HCT116 (cell line): ENCODE data around the gene AHI1. TPM values are rescaled to one million over a fixed set of nuclear protein-coding genes. Genes with fewer than 3 reads are reported as not detected.

Source experiments
- ATAC-seq: fragments of 200-7000 bp; cut with Tn5 transposase; 2 replicates; pipeline ENCODE4 v1.9.1; 2020; ENCODE audit warnings: mild to moderate bottlenecking, moderate library complexity
- BruUV-seq: library from RNA; stranded (reverse); fragments of 400-500 nt; replicated peaks from 2 replicates; lab custom pipeline; 2021; lab: Mats Ljungman, UMichigan
- CTCF ChIA-PET: fragments of 300-600 bp; sonication (Branson Sonifier 250); formaldehyde crosslinking; loops from one replicate; lab custom pipeline; 2021; ENCODE audit warnings: antibody characterized with exemption; lab: Charles Lee
- POLR2A ChIA-PET: fragments of 300-600, 350-600 bp; sonication (Branson Sonifier 250); formaldehyde crosslinking; loops from one replicate; lab custom pipeline; 2021; ENCODE audit warnings: antibody characterized with exemption; lab: Charles Lee
- RAD21 ChIA-PET, 2 experiments: fragments of 300-600 bp; sonication (Branson Sonifier 250); formaldehyde crosslinking; loops; one replicate each; lab custom pipeline; 2023; ENCODE audit warnings: low total read pairs in 2 of 2; ENCODE audit not compliant: uncharacterized antibody in 2 of 2, unreplicated experiment in 2 of 2, low non-redundant PET in 1 of 2; lab: Charles Lee
- DNase-seq: peaks from one replicate; pipeline ENCODE4 v3.0.0-alpha.2; 2010; ENCODE audit warnings: low read depth, low spot score
- H2AFZ ChIP-seq: fragments of 200-600 bp; shearing (Covaris generic), sonication (generic); 2 replicates; pipeline ENCODE4 v1.6.1; 2017; ENCODE audit warnings: low read depth, mixed run types, mixed read lengths, antibody characterized with exemption, low read length; ENCODE audit not compliant: poor library complexity, severe bottlenecking
- H3K27ac ChIP-seq: 2 replicates; pipeline ENCODE4 v1.5.1; 2012; ENCODE audit warnings: low read depth, low read length
- H3K27me3 ChIP-seq: fragments of 200-600 bp; sonication (generic); 2 replicates; pipeline ENCODE4 v1.6.1; 2016; ENCODE audit warnings: mixed run types, low read length, mixed read lengths; ENCODE audit not compliant: insufficient read depth
- H3K36me3 ChIP-seq, 2 experiments: fragments of 200-500 bp in 1 of 2; fragments of 200-600 bp in 1 of 2; sonication (Bioruptor generic) in 1 of 2; sonication (generic) in 1 of 2; 2 replicates each; pipeline versions ENCODE4 v1.5.1 to v1.6.1; 2014 to 2016; ENCODE audit warnings: low read length in 2 of 2, inconsistent platforms in 1 of 2, mixed read lengths in 1 of 2, mixed run types in 1 of 2; ENCODE audit not compliant: insufficient read depth in 2 of 2, control insufficient read depth in 1 of 2
- H3K4me1 ChIP-seq, 2 experiments: fragments of 200-600 bp in 1 of 2; sonication (generic) in 1 of 2; 2 replicates each; pipeline versions ENCODE4 v1.5.1 to v1.6.1; 2012 to 2017; ENCODE audit warnings: low read length in 2 of 2, inconsistent platforms in 1 of 2, mild to moderate bottlenecking in 1 of 2, mixed read lengths in 1 of 2, mixed run types in 1 of 2, moderate library complexity in 1 of 2; ENCODE audit not compliant: insufficient read depth in 2 of 2, control insufficient read depth in 1 of 2
- H3K4me2 ChIP-seq: fragments of 200-600 bp; sonication (generic); 2 replicates; pipeline ENCODE4 v1.6.1; 2017; ENCODE audit warnings: mixed run types, low read length, mixed read lengths
- H3K4me3 ChIP-seq, 2 experiments: fragments of 200-600 bp in 1 of 2; sonication (generic) in 1 of 2; replicated peaks in 1 of 2; 2 replicates each; pipeline ENCODE4 v1.5.1; 2011 to 2016; ENCODE audit warnings: low read length in 2 of 2, control low read depth in 1 of 2, low read depth in 1 of 2, mild to moderate bottlenecking in 1 of 2, mixed read lengths in 1 of 2, mixed run types in 1 of 2
- H3K79me2 ChIP-seq: fragments of 200-600 bp; sonication (generic); 2 replicates; pipeline ENCODE4 v1.6.1; 2017; ENCODE audit warnings: mild to moderate bottlenecking, mixed run types, low read length, moderate library complexity, mixed read lengths; ENCODE audit not compliant: insufficient read depth
- H3K9ac ChIP-seq: fragments of 200-600 bp; sonication (generic); 2 replicates; pipeline ENCODE4 v1.6.1; 2016; ENCODE audit warnings: low read length, mixed read lengths
- H3K9me2 ChIP-seq: fragments of 200-600 bp; sonication (generic), shearing (Covaris generic); 2 replicates; pipeline ENCODE4 v1.6.1; 2017; ENCODE audit warnings: mixed run types, mild to moderate bottlenecking, moderate library complexity; ENCODE audit not compliant: insufficient read depth
- H3K9me3 ChIP-seq, 2 experiments: fragments of 200-500 bp in 1 of 2; fragments of 200-600 bp in 1 of 2; sonication (Bioruptor generic) in 1 of 2; sonication (generic) in 1 of 2; 2 replicates each; pipeline ENCODE4 v1.6.1; 2014 to 2017; ENCODE audit warnings: low read length in 2 of 2, mixed read lengths in 2 of 2, inconsistent platforms in 1 of 2, low read depth in 1 of 2, mild to moderate bottlenecking in 1 of 2, mixed run types in 1 of 2, moderate library complexity in 1 of 2; ENCODE audit not compliant: control insufficient read depth in 1 of 2, insufficient read depth in 1 of 2
- H4K20me1 ChIP-seq: fragments of 200-600 bp; sonication (generic), shearing (Covaris generic); 2 replicates; pipeline ENCODE4 v1.6.1; 2017; ENCODE audit warnings: mixed run types, mild to moderate bottlenecking, moderate library complexity; ENCODE audit not compliant: insufficient read depth
- ATF3 ChIP-seq: IDR thresholded peaks from 2 replicates; pipeline ENCODE4 v1.6.1; 2012
- CBX3 ChIP-seq: IDR thresholded peaks from 2 replicates; pipeline ENCODE4 v1.6.1; 2012; ENCODE audit warnings: low read depth
- CEBPB ChIP-seq: IDR thresholded peaks from 2 replicates; pipeline ENCODE4 v1.6.1; 2012; ENCODE audit warnings: low read depth
- CTCF ChIP-seq, 3 experiments: fragments of 200-600 bp in 1 of 3; sonication (generic) in 1 of 3; IDR thresholded peaks in 2 of 3; conservative IDR thresholded peaks in 1 of 3; 2 replicates each; pipeline ENCODE4 v1.5.1; 2012 to 2017; ENCODE audit warnings: low read depth in 2 of 3, low read length in 2 of 3, antibody characterized with exemption in 1 of 3, borderline replicate concordance in 1 of 3, control low read depth in 1 of 3, mild to moderate bottlenecking in 1 of 3, mixed read lengths in 1 of 3, mixed run types in 1 of 3, moderate library complexity in 1 of 3; ENCODE audit not compliant: insufficient read depth in 1 of 3
- EGR1 ChIP-seq: IDR thresholded peaks from 2 replicates; pipeline ENCODE4 v1.6.1; 2012; ENCODE audit warnings: low read depth
- ELF1 ChIP-seq: IDR thresholded peaks from 2 replicates; pipeline ENCODE4 v1.6.1; 2012; ENCODE audit warnings: low read depth, borderline replicate concordance
- EZH2 ChIP-seq: fragments of 200-600 bp; sonication (generic); IDR thresholded peaks from 2 replicates; pipeline ENCODE4 v1.6.1; 2017; ENCODE audit warnings: antibody characterized with exemption, mixed run types
- FOSL1 ChIP-seq: IDR thresholded peaks from 2 replicates; pipeline ENCODE4 v1.6.1; 2012; ENCODE audit warnings: low read depth
- POLR2A ChIP-seq: IDR thresholded peaks from 2 replicates; pipeline ENCODE4 v1.7.0; 2011; ENCODE audit warnings: borderline replicate concordance; ENCODE audit not compliant: insufficient read depth, insufficient read length; ENCODE audit errors: extremely low read depth
- POLR2AphosphoS5 ChIP-seq: IDR thresholded peaks from 2 replicates; pipeline ENCODE4 v1.6.1; 2011; ENCODE audit warnings: mild to moderate bottlenecking, low read depth, low read length, moderate library complexity
- RAD21 ChIP-seq: IDR thresholded peaks from 2 replicates; pipeline ENCODE4 v1.6.1; 2012; ENCODE audit warnings: low read depth, mild to moderate bottlenecking
- REST ChIP-seq: IDR thresholded peaks from 2 replicates; pipeline ENCODE4 v1.6.1; 2012; ENCODE audit warnings: low read depth
- SIN3A ChIP-seq: IDR thresholded peaks from 2 replicates; pipeline ENCODE4 v1.6.1; 2012; ENCODE audit warnings: low read depth
- SP1 ChIP-seq: IDR thresholded peaks from 2 replicates; pipeline ENCODE4 v1.6.1; 2012; ENCODE audit warnings: low read depth
- SRF ChIP-seq: IDR thresholded peaks from 2 replicates; pipeline ENCODE4 v1.6.1; 2012; ENCODE audit warnings: low read depth
- TCF7L2 ChIP-seq: IDR thresholded peaks from 2 replicates; pipeline ENCODE4 v1.7.0; 2011; ENCODE audit warnings: borderline replicate concordance, inconsistent platforms; ENCODE audit not compliant: insufficient read depth, insufficient read length; ENCODE audit errors: extremely low read depth
- YY1 ChIP-seq: IDR thresholded peaks from 2 replicates; pipeline ENCODE4 v1.6.1; 2011; ENCODE audit warnings: low read length, low read depth, moderate library complexity, mild to moderate bottlenecking; ENCODE audit not compliant: insufficient replicate concordance; ENCODE audit errors: extremely low read depth
- ZBTB33 ChIP-seq: IDR thresholded peaks from 2 replicates; pipeline ENCODE4 v1.6.1; 2011; ENCODE audit warnings: mild to moderate bottlenecking, low read length, moderate library complexity; ENCODE audit not compliant: insufficient replicate concordance; ENCODE audit errors: extremely low read depth
- intact Hi-C: fragments of 100-400 bp; cut with micrococcal nuclease; formaldehyde crosslinking; loops from 2 replicates; pipeline ENCODE4 v1.10.0; 2022
- total RNA-seq: library from RNA; stranded (reverse); gene quantifications from one replicate; pipeline ENCODE4 v1.2.1, GENCODE V29; 2021; ENCODE audit not compliant: unreplicated experiment

The AHI1 gene
- total RNA-seq, 1 experiment from 2014 or later, result 29.6 TPM

- no peak for DNase-seq
- no peak for ATAC-seq
- no peak overlapping the region for H3K4me3 ChIP-seq
- H3K79me2 ChIP-seq, result no peaks in the 10 kb centered on the region
- no peaks in the 10 kb centered on the region for H4K20me1 ChIP-seq
- no peak for TF ChIP-seq SIN3A
- no peak for TF ChIP-seq FOSL1
- TF ChIP-seq ELF1, result no peak
- TF ChIP-seq CTCF (IDR thresholded peaks at IDR 0.05 in 2 of 3, conservative IDR thresholded peaks at IDR 0.05 in 1 of 3; ENCODE audit: borderline replicate concordance in 1 of 3, insufficient read depth in 1 of 3, low read depth in 2 of 3, low read length in 2 of 3), result no peak
- no peak for TF ChIP-seq EZH2
- no peak for TF ChIP-seq POLR2AphosphoS5
- no peak for TF ChIP-seq ZBTB33
- TF ChIP-seq ATF3, result no peak
- no peak for TF ChIP-seq SRF
- TF ChIP-seq RAD21, result no peak
- TF ChIP-seq CBX3, result no peak
- no peak for TF ChIP-seq REST
- TF ChIP-seq CEBPB, result no peak
- no peak for TF ChIP-seq YY1
- TF ChIP-seq POLR2A, result no peak
- TF ChIP-seq TCF7L2, result no peak
- TF ChIP-seq SP1, result no peak
- TF ChIP-seq EGR1, result no peak
- RAD21 ChIA-PET, result no interaction called here
- H3K4me1 ChIP-seq, result no peaks in the 10 kb centered on the region
- H3K9ac ChIP-seq, result no peak overlapping the region
- no peak overlapping the region for H2AFZ ChIP-seq
- H3K9me2 ChIP-seq, result no peaks in the 10 kb centered on the region
- CTCF ChIA-PET, result no interaction called here
- H3K27ac ChIP-seq, result no peak overlapping the region
- no peak overlapping the region for H3K4me2 ChIP-seq
- intact Hi-C loops, result no loop called here
- POLR2A ChIA-PET, result no interaction called here
- H3K9me3 ChIP-seq, result no peaks in the 10 kb centered on the region
- H3K27me3 ChIP-seq, result no peaks in the 10 kb centered on the region
- H3K36me3 ChIP-seq, result no peaks in the 10 kb centered on the region
- no TSS peak for BruUV-seq
Observed at GRCh38 chr6:135274561-135275293, 222.8 kb downstream of the AHI1 start.
